ENCODE measurements around the gene B3GNT7.
A peak's percentile ranks its signal among the peaks of the same experiment; 100 is the strongest.

Gene B3GNT7

DNA sequence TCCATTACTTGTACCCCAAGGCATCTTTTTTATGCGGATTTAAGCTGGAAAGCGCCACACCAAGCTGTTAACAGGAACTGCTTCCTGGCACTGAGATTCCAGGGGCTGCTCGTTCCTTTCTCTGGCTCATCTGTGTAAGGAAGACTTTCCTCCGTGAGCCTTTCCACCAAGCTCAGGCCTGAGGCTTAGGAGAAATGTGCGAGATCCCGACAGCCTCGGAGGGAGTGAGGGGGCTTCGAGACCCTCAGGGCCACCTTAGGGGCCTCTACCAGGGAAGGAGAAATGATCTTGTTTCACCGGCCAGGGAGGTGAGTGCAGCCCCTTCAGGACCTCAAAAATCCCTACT, 17.1 kb downstream of the B3GNT7 start:
- DNase-seq (ENCODE audit: low read depth), result no peak
- H3K4me3 ChIP-seq (ENCODE audit: control insufficient read depth, low read depth, low read length), result peak overlapping the region; percentile 60
- TF ChIP-seq, protein P1, sequence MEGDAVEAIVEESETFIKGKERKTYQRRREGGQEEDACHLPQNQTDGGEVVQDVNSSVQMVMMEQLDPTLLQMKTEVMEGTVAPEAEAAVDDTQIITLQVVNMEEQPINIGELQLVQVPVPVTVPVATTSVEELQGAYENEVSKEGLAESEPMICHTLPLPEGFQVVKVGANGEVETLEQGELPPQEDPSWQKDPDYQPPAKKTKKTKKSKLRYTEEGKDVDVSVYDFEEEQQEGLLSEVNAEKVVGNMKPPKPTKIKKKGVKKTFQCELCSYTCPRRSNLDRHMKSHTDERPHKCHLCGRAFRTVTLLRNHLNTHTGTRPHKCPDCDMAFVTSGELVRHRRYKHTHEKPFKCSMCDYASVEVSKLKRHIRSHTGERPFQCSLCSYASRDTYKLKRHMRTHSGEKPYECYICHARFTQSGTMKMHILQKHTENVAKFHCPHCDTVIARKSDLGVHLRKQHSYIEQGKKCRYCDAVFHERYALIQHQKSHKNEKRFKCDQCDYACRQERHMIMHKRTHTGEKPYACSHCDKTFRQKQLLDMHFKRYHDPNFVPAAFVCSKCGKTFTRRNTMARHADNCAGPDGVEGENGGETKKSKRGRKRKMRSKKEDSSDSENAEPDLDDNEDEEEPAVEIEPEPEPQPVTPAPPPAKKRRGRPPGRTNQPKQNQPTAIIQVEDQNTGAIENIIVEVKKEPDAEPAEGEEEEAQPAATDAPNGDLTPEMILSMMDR (IDR thresholded peaks at IDR 0.05; ENCODE audit: control insufficient read depth, insufficient read depth, low read depth, low read length, missing control alignments), result no peak

DNA sequence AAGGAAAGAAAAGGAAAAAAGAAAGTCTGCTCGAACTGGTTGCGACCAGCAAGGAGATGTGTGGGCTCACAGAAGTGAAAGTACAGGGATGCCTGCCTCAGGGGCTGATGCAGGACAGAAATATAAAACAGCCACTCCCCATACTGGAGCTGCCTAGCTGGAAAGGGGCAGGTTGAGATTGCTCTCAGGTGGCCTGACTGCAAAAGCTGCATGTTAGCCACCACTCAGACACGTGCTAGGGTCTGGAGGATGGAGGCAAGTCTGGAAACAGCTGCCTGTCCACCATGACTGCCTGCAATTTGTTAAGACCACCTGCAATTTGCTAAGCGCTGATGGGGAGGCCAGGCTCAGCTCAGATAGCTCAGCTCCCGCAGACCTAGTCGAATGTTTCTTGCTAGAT, 17.9 kb downstream of the B3GNT7 start:
- H3K4me3 ChIP-seq (ENCODE audit: control insufficient read depth, low read depth, low read length), result no peak overlapping the region
- TF ChIP-seq, protein P1 (IDR thresholded peaks at IDR 0.05; ENCODE audit: control insufficient read depth, insufficient read depth, low read depth, low read length, missing control alignments), result no peak
- DNase-seq (ENCODE audit: low read depth), result no peak

DNA sequence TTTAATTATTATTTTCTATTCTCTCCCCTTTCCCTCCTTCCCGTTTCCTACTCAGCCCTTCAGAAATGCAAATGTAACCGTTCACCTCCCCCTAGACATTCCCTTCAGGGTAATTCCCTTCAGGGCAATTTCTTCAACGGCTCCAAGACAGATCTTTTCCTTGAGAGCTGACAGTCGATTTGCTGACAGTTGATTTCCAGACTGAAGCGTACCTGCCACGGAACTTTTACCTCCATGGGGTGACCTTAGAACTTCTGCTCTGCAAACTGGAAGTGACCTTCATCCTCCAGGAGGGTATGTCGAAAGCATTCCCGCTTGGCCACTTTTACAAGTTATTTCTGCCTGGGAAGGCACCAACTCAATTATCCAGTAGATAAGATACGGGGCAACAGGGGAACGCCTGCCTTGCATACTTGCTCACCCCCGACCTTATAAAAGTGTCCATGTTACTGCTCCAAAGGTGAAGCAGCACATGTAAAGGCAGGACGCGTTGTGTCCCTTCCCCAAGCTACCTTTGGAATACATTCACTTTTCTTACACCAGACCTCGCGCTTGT, 18.5 kb downstream of the B3GNT7 start:
- DNase-seq (ENCODE audit: low read depth), result no peak
- no peak overlapping the region for H3K4me3 ChIP-seq (ENCODE audit: control insufficient read depth, low read depth, low read length)
- TF ChIP-seq, protein P1 (IDR thresholded peaks at IDR 0.05; ENCODE audit: control insufficient read depth, insufficient read depth, low read depth, low read length, missing control alignments), result no peak

DNA sequence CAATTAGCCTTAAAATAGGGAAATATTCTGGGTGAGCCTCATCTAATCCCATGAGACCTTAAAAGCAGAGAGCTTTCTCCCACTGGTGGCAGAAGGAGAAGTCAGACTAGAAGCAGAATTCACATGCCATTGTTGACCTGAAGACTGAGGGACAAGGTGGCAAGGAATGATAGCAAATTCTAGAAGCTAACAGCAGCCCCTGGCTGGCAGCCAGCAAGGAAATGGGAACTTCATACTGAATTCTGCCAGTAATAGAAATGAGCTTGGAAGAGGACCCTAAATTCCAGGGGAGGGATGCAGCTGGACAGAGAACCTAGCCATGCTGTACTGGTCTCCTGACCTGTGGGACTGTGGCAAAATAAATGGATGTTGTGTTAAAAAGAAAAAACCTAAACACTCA, 19.5 kb downstream of the B3GNT7 start:
- TF ChIP-seq, protein P1 (IDR thresholded peaks at IDR 0.05; ENCODE audit: control insufficient read depth, insufficient read depth, low read depth, low read length, missing control alignments), result no peak
- no peak for DNase-seq (ENCODE audit: low read depth)
- H3K4me3 ChIP-seq (ENCODE audit: control insufficient read depth, low read depth, low read length), result no peak overlapping the region

DNA sequence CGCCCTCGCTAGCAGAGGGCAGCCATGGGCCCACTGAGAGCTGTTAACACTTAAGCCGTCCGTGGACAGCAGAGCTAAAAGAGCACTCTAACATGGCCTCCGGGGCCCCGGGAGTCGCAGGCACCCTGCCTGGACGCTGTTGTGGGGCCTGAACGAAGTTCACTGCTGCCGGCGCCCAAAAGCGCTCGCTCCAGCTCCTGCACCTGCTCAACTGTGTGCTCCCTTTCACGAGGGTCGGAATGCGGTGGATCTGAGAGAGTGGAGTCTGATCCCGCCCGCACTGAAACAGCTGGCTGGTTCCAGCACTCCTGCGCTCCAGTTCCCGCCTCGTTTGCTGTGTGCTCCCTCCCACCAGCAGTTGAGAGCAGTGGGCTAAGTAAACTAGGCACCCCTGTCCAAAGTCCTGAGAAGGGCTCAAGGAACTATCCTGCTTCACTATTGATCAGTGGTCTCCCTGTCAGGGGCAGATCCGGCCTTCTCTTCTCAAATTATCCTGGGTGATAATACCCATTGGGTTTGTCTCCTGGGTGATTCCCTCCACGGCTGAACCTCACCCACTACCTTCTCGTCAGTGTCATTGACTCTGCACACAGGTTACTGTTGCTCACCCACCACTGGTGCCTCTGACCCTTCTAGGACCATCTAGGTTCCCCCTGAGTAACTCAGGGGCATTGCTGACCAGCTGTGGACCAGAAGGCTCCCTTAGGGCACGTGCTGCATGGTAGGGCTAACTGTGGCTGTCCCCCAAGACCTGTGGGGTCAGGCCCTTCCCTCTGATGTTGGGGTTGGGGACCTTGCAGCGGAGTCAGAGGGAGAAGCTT, 23.5 kb downstream of the B3GNT7 start:
- TF ChIP-seq, protein P1 (IDR thresholded peaks at IDR 0.05; ENCODE audit: control insufficient read depth, insufficient read depth, low read depth, low read length, missing control alignments), result no peak
- no peak overlapping the region for H3K4me3 ChIP-seq (ENCODE audit: control insufficient read depth, low read depth, low read length)
- no peak for DNase-seq (ENCODE audit: low read depth)

DNA sequence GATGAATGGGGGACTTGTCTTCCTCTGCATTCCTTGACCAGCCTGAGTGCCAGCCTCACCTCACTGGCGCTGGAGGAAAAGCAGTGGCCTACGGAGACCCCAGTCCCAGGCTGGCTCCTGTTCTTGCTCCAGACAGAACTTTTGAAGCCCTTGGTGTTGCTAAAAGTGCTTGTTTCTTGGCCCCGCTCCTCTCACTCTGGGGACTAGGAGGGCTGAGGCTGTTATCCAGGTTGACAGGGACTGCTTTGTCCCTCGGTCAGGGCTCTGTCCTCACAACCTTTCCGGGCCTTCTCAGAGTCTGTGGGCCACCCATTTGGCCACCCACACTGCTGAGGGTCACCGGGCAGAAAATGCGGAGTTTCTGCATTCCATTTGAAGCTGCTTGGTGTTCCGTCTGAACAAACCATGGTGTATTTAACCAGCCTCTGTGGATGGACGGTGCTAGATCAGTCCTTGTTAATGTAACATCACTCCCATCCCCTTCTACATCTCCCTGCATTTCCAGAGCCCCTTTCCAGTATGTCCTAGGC, 25.6 kb downstream of the B3GNT7 start:
- no peak overlapping the region for H3K4me3 ChIP-seq (ENCODE audit: control insufficient read depth, low read depth, low read length)
- DNase-seq (ENCODE audit: low read depth), result no peak
- TF ChIP-seq, protein P1 (IDR thresholded peaks at IDR 0.05; ENCODE audit: control insufficient read depth, insufficient read depth, low read depth, low read length, missing control alignments), result no peak

Measured in AG09309 (cell line).